Left lung (tissue), 10 donors: ENCODE results near the gene VPS54. TPM values are rescaled to one million over a fixed set of nuclear protein-coding genes. Genes with fewer than 3 reads are reported as not detected.

Experiments
- ATAC-seq: fragments of 200-7000 bp; cut with Tn5 transposase; one replicate; pipeline ENCODE4 v1.9.1; 2020; ENCODE audit warnings: moderate library complexity
- DNase-seq, 4 donors: peaks; one replicate each; pipeline ENCODE4 v3.0.0-alpha.2; 2013 to 2020
- H3K27ac ChIP-seq, 2 donors: fragments of 200-600 bp; sonication (generic) in 1 of 2; one replicate each; pipeline versions ENCODE4 v1.5.0 to v1.8.0; 2020 to 2021
- H3K27me3 ChIP-seq, 2 donors: fragments of 200-600 bp; sonication (generic) in 1 of 2; one replicate each; pipeline versions ENCODE4 v1.5.0 to v1.8.0; 2020 to 2021
- H3K36me3 ChIP-seq, 2 donors: fragments of 200-600 bp; sonication (generic) in 1 of 2; one replicate each; pipeline versions ENCODE4 v1.5.0 to v1.8.0; 2020 to 2021
- H3K4me1 ChIP-seq, 2 donors: fragments of 200-600 bp; one replicate each; pipeline ENCODE4 v1.8.0; 2021
- H3K4me3 ChIP-seq, 2 donors: fragments of 200-600 bp; sonication (generic) in 1 of 2; one replicate each; pipeline versions ENCODE4 v1.5.0 to v1.8.0; 2020 to 2021; ENCODE audit warnings: mild to moderate bottlenecking in 1 of 2
- H3K9me3 ChIP-seq, 2 donors: fragments of 200-600 bp; sonication (generic) in 1 of 2; one replicate each; pipeline versions ENCODE4 v1.5.0 to v1.8.0; 2020 to 2021
- intact Hi-C, 2 donors: fragments of 100-400 bp; cut with DNase I; formaldehyde crosslinking; loops; one replicate each; pipeline versions ENCODE4 v1.11.2 to v1.14.2; 2022
- polyA plus RNA-seq, 6 donors: library from polyadenylated mRNA; unstranded; fragments of 120-200 nt; gene quantifications; one replicate each; pipeline ENCODE4 v1.2.1, GENCODE V29; 2013; ENCODE audit not compliant: insufficient read length in 6 of 6
- total RNA-seq, 2 donors: library from RNA; stranded (reverse); fragmentation: NEBNext Ultra II Directional; extraction: Animal tissue kit (Norgen Biotek cat#: 25700); gene quantifications; one replicate each; pipeline ENCODE4 v1.2.1, GENCODE V29; 2021
- TF ChIP-seq, protein P1 (sequence below), 2 donors: fragments of 200-600 bp; sonication (generic) in 1 of 2; IDR thresholded peaks; one replicate each; pipeline versions ENCODE4 v1.5.0 to v1.8.0; 2021; ENCODE audit warnings: antibody characterized with exemption in 2 of 2
- donor health status: DM: no; HTN: yes; CAD: no.
- donor health status: DM: no; HTN: no; CAD: no.

VPS54 gene
- total and polyA plus RNA-seq, 8 donors, result 24.1 to 53.2 (median 47.3) TPM

GRCh38 chr2:63853527-63854310 is 165.5 kb downstream of the VPS54 start:
- ATAC-seq (no peak), DNase-seq (no peak)
- Histone ChIP-seq H3K4me1 (peaks cover 0 to 83% of the 10 kb centered on the region in 2 donors), H3K36me3 (peaks cover 0 to 26% of the 10 kb centered on the region in 2 donors), H3K9me3 (no peaks in the 10 kb centered on the region), H3K4me3 (no peak overlapping the region), H3K27ac (peak overlapping the region; percentile 13 to 76), H3K27me3 (no peaks in the 10 kb centered on the region)
- intact Hi-C loops, result no loop called here
- TF ChIP-seq, protein P1, sequence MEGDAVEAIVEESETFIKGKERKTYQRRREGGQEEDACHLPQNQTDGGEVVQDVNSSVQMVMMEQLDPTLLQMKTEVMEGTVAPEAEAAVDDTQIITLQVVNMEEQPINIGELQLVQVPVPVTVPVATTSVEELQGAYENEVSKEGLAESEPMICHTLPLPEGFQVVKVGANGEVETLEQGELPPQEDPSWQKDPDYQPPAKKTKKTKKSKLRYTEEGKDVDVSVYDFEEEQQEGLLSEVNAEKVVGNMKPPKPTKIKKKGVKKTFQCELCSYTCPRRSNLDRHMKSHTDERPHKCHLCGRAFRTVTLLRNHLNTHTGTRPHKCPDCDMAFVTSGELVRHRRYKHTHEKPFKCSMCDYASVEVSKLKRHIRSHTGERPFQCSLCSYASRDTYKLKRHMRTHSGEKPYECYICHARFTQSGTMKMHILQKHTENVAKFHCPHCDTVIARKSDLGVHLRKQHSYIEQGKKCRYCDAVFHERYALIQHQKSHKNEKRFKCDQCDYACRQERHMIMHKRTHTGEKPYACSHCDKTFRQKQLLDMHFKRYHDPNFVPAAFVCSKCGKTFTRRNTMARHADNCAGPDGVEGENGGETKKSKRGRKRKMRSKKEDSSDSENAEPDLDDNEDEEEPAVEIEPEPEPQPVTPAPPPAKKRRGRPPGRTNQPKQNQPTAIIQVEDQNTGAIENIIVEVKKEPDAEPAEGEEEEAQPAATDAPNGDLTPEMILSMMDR (IDR thresholded peaks at IDR 0.05), result no peak

- Histone ChIP-seq H3K36me3 (peaks cover 0 to 6% of the 10 kb centered on the region in 2 donors), H3K27ac (peak overlapping the region in 1 of 2 donors; percentile 28), H3K4me1 (peaks cover 0 to 82% of the 10 kb centered on the region in 2 donors), H3K4me3 (no peak overlapping the region), H3K27me3 (no peaks in the 10 kb centered on the region), H3K9me3 (no peaks in the 10 kb centered on the region)
- ATAC-seq, result no peak
- intact Hi-C loops, result no loop called here
- TF ChIP-seq, protein P1 (IDR thresholded peaks at IDR 0.05), result no peak
- no peak for DNase-seq
These were observed 167.4 kb downstream of the VPS54 start for GRCh38 chr2:63851691-63852311.

- peak; percentile 27 for ATAC-seq
- TF ChIP-seq, protein P1 (IDR thresholded peaks at IDR 0.05), result no peak
- intact Hi-C loops, result no loop called here
These were observed 168.6 kb downstream of the VPS54 start for GRCh38 chr2:63850649-63851048.

GRCh38 chr2:63850204-63850571 is 169.0 kb downstream of the VPS54 start:
- Histone ChIP-seq H3K4me3 (no peak overlapping the region), H3K27ac (no peak overlapping the region), H3K27me3 (no peaks in the 10 kb centered on the region), H3K4me1 (peaks cover 0 to 82% of the 10 kb centered on the region in 2 donors), H3K9me3 (no peaks in the 10 kb centered on the region), H3K36me3 (no peaks in the 10 kb centered on the region)
- DNase-seq (no peak), ATAC-seq (no peak)
- intact Hi-C loops, result no loop called here
- TF ChIP-seq, protein P1 (IDR thresholded peaks at IDR 0.05), result no peak

More at GRCh38 chr2:63850649-63851048, 168.6 kb downstream of the VPS54 start:
- Histone ChIP-seq H3K36me3 (no peaks in the 10 kb centered on the region), H3K4me3 (no peak overlapping the region), H3K9me3 (no peaks in the 10 kb centered on the region), H3K4me1 (peaks cover 0 to 82% of the 10 kb centered on the region in 2 donors), H3K27me3 (no peaks in the 10 kb centered on the region), H3K27ac (no peak overlapping the region)
- DNase-seq, result no peak
